HG03439 (cell line): ENCODE results near the gene CTAG2.
"Not testable (repeated sequence)": the region's sequence is repeated elsewhere in the genome, so short reads cannot be mapped to it uniquely, and the experiment has no call there.

Experiments used
- ATAC-seq: cut with Tn5 transposase; IDR thresholded peaks from one replicate; pipeline ENCODE4 v1.9.1; 2021; ENCODE audit warnings: mild to moderate bottlenecking, moderate library complexity; ENCODE audit not compliant: unreplicated experiment

Gene CTAG2

DNA sequence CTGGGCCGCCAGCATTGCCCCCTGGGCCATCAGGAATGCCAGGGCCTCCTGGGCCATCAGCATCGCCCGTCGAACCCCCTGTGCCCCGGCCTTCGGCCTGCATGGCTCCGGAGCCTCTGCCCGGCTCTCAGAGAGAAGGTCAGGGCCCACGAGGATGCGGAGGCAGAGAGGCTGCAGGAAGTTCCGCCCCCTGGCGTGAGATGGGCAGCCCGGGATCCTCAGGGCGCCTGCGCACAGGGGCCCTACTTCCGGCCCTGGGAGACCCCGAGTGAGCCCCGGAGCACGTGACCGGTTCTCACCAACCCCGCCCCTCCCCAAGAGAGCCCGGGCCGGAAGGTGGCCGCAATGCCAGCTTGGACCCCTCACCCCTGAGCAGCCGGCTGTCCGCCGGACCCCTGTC, at the start of gene CTAG2:
Gene CTAG2 (minus strand): TSS at position 167 of the 400 bp plus-strand sequence. CDS start 64 bp downstream, at position 103.
- not testable (repeated sequence) for ATAC-seq

DNA sequence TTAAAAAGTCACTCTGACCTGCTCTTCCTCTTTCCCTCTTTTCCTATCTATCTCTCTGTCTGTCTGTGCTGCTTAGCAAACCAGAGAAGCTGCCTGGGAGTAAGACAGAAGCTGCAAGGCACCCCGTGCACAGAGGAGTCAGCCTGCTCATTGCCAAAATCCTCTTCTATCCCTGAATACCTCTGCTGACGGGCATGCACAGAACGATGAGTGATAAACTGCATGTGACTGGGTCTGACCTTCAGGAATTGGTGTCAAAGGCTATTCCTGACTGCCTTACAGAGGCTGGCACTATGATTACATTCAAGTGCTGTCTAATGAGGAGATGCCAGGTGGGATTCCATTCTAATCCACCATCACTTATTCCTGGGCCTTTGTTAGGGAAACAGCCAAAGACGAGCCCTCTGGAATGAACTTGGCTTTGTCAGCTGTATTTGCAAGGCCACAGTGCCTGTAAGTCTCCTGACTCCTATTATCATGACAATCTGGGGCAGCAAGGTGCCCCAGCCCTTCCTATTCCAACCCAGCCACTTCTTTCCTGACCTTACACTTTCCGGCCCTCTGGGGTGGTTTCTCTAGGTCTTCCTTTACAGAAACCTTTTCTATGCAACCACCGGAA, 45.4 kb upstream of the CTAG2 start:
- no peak for ATAC-seq

DNA sequence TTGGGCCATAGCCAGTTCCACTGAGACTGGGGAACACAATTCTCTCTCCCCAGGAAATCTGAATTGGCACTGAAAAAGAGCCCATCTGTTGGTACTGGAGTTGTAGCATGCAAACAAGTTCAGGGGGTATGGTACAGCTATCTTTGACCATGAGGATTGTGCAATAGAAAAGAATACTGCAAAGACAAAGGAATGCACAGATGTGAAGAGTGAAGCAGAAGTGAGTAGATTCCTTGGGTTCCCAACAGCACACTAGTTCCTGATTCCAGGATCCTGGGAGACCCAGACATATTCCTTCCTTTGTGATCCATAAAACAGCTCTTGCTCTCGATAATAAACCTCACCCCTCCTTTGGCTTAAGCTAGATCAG, 43.3 kb upstream of the CTAG2 start:
- no peak for ATAC-seq

DNA sequence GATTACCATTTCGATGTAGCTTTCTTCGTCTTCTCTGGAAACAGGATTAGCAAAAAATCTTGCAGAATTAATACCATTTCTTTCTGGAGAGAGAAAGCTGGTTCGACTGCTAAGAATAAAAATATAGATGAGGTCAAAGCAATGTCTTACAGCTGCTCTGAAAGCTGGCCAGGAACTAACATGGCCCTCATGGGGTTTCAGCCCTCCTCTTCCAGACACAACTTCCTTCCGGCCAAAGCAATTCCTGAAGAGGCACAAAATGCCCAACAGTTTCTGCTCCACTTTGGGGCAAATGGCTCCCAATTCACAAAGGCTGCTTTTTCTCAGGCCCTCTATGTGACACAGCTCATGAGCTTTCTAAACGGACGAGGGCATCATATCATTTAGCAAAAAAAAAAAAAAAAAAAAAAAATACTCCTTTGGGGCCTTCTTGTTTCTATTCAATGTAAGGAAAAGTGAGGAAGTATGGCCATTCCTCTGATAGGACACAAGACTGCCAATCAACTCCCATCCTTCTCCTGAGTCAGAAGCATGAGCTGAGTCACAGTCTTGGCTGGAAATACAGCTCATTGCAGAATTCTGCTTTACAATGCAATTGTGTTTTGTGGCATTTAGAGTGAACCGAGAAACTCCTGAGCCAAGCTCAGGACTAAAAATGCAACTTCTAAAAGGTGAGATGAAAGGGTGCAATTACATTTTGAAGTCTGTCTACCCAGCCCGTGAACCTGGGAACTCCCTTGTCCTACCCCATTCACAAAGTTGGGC, 42.7 kb upstream of the CTAG2 start:
- no peak for ATAC-seq

DNA sequence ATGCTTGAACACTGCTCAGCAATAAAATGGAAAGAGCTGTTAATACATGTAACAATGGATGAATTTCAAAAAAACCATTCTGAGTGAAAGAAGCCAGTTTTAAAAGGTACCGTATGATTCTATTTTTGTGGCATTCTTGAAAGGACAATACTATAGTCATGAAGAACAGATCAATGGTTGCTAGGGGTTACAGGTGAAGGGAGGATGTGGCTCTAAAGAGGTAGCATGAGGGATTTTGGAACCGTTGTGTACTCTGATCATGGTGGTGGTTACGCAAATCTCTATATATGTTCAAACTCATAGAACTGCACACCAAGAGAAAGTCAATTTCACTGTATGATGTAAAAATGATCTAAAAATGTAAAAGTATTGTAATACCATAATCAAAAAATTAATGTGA, 40.0 kb upstream of the CTAG2 start:
- ATAC-seq: no peak

DNA sequence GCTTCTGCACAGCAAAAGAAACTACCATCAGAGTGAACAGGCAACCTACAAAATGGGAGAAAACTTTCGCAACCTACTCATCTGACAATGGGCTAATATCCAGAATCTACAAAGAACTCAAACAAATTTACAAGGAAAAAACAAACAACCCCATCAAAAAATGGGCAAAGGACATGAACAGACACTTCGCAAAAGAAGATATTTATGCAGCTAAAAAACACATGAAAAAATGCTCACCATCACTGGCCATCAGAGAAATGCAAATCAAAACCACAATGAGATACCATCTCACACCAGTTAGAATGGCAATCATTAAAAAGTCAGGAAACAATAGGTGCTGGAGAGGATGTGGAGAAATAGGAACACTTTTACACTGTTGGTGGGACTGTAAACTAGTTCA, 37.1 kb upstream of the CTAG2 start:
- ATAC-seq: not testable (repeated sequence)

DNA sequence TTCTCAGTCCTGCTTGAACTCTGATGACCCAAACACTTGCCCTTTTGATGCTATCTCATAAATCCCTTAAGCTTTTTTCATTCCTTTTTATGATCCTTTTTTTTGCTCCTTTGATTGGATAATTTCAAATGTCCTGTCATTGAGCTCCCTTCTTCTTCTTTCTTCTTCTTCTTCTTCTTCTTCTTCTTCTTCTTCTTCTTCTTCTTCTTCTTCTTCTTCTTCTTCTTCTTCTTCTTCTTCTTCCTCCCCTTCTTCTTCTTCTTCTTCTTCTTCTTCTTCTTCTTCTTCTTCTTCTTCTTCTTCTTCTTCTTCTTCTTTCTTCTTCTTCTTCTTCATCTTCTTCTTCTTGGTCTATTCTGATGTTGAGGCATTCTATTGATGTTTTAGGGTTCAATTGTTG, 18.7 kb upstream of the CTAG2 start:
- ATAC-seq: not testable (repeated sequence)

DNA sequence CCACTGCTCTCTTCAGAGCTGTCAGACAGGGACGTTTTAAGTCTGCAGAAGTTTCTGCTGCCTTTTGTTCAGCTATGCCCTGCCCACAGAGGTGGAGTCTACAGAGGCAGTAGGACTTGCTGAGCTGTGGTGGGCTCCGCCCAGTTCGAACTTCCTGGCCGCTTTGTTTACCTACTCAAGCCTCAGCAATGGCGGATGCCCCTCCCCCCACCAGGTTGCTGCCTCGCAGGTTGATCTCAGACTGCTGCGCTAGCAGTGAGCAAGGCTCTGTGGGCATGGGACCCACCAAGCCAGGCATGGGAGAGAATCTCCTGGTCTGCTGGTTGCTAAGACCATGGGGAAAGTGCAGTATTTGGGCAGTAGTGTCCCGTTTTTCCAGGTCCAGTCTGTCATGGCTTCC, 17.5 kb upstream of the CTAG2 start:
- ATAC-seq: not testable (repeated sequence)

DNA sequence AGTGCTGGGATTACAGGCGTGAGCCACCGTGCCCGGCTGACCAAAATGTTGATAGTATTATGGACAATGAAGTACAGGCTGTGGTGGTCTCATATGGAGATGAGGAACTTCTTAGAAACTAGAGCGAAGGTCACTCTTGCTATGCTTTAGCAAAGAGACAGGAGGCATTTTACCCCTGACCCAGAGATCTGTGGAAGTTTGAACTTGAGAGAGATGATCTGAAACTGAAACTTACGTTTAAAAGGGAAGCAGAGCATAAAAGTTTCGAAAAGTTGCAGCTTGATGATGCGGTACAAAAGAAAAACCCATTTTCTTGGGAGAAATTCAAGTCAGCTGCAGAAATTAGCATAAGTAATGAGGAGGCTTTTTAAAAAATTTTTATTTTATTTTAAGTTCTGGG, 8.5 kb upstream of the CTAG2 start:
- no peak for ATAC-seq

DNA sequence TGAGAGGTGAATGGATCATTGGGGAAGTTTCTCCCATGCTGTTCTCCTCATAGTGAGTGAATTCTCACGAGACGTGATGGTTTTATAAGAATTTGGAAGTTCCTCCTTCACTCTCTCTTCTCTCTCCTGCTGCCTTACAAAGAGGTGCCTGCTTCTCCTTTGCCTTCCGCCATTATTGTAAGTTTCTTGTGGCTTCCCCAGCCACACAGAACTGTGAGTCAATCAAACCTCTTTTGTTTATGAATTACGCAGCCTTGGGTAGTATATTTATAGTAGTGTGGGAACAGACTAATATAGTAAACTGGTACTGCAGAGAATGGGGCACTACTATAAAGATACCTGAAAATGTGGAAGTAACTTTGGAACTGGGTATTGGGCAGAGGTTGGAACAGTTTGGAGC, 7.8 kb upstream of the CTAG2 start:
- ATAC-seq: no peak

DNA sequence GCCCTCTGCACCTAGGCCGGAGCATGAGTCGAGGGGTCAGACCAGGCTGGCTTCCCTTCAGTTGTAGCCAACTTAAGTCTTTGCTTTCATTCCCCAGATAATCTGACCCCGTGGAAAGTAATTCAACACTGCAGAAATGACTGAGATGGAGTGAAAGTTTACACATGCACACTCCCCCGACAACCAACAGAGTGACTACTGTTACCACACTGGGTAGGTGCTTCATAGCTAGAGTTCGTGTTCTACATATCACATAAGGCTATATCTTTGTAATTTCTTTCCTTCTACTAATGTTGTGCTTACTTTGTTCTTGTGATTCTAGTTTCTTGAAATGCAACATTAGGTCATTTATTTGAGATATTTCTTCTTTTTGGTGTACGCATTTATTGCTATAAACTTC, 7.2 kb upstream of the CTAG2 start:
- no peak for ATAC-seq

DNA sequence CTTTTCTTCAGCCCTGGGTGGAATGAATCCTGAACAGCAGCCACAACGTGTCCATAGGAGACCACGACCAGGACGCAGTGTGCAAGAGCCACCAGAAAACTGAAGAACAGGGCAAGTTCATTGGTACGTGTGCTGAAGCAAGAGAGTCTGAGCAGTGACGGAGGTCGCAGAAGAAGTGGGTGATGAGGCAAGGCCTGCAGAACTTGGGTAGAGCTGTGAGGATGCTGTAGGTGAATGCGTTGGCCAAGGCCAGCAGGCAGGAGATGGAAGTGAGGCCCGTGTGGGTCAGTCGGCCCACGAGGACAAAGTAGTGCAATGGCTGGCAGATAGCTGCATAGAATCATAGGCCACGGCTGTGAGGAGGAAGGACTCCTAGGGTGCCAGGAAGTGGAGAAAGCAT, 5.6 kb upstream of the CTAG2 start:
- no peak for ATAC-seq

DNA sequence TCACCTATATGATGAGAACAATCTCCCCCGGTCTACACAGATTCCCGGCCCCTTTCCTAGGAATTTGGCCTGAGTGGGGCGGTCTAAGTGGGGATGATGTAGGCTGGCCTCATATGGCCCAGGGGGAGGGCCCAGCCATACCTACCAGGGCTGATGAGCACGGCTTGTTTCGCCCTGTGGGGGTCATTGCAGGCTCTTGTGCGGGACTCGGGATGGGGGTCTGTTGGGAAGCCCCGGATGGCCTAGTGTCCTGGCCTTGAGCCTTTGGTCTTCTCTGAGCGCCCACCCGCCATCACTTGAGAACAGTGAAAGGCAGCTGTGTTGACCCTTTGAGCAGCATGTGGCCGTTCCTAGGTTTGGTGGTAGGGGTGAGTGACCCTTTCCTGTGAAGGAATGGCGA, 4.8 kb upstream of the CTAG2 start:
- no peak for ATAC-seq

DNA sequence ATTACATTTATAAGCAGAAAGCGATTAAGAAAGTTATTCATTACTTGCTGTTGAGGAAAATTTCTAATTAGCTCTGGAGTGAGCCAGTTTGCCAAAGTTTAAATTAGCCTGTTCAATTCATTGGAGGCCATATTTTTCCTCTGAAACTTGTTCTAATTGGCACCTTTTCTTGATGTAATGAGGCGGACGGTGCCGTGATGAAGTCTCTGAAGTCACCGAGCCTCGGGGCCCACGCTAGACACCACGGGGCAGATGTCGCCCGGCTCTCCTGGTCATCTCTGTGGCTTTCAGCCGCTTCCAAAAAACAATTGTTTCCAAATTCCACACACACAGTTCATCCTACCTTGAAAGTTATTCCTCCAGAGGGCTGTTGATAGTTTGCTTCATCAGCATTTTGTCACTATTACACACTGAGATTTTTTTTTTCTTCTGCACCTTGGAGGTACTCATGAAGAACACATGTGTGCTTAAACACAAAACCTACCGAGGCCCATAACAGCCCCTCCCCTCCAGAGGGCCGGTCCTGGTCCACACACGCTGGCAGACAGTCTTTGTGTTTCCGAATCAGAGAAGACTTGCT, 3.9 kb upstream of the CTAG2 start:
- ATAC-seq: no peak

DNA sequence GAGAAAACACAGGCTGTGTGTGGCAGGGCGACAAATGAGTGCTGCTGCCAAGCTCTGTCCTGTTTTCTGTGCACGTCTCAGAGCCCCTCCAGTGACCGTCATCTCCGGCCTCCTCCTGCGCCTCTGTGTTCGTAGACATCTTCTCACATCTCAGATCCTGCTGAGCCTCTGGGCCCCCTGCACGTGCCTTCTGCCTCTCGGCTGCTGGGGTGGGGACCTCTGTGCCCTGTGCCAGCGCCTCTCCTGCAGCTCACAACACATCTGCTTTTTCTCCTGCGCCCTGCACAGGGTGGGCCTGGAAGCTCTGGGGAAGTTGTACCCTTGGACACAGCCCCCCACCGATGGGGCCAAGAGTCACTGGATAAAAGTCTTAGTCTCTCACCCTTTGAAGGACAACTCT, 2.4 kb upstream of the CTAG2 start:
- no peak for ATAC-seq

DNA sequence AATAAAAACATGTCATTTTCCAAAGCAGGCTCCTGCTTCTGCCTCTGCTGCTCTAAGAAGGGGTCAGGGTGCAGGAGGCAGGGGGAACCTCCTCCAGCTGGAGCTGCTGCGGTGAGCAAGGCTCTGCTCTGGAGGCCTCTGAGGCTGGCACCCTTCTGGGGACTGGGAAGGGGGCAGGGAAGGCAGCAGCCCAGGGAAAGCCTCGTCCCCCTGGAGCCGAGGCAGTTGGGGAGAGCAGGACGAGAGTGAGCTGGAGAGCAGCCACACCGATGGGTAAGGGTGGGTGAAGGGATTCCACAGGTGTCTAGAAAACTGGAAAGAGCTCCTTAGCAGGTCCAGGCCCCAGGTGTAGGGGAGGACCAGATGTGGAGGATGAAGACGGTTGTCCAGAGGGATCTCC, 2.0 kb upstream of the CTAG2 start:
- no peak for ATAC-seq

DNA sequence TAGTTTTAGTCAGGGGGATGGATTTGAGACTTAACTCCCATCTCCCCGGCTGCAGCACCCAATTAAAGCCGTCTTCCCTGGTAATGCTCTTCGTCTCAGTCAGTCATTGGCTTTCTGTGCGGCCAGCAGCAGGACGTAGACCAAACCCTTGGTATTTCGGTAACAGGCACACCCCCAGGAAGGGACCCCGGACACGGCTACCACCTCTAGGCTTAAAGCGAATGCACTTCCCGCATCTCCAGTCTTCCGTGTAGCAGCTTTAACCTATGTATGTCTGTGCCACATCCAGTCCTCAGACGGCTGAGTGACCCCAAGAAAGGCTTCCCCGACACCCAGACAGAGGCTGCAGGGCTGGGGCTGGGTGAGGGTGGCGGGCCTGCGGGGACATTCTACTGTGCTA, 1.5 kb upstream of the CTAG2 start:
- ATAC-seq: no peak

DNA sequence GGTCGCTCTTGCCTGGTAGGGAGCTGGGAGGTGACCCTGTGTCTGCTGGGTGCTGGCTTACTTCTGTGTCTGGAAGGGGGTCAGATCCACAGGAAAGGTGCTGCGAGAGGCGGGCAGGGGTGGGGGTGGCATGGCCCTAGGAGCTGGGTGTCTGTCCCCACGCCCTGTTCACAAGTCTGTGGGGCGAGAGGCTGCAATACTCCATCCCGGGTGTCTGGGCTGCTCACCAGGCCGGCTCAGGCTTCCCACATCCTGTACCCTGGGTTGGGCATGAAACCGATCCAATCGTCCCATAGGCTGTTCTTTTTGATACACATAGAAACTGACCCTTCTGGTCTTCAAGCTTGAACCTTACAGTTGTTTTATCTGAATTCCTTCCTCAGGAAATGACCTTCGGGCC, 993 bp upstream of the CTAG2 start:
- ATAC-seq: no peak

DNA sequence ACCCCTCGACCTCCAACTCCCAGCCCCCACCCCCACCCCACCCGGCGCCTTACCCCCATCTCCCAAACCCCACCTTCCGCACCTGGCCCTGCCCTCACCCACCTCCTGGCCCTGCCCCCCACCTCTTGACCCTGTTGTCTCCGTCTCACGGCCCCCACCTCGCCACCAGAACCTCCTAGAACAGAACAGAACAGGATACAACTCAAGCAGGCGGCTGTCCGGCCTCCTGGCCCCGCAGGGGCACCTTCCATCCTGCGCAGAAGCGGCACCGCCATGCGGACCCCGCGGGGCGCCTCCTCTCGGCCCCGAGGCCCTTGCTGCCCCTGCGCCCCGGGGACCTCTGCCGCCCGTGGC, 354 bp downstream of the CTAG2 start:
- ATAC-seq: no peak

DNA sequence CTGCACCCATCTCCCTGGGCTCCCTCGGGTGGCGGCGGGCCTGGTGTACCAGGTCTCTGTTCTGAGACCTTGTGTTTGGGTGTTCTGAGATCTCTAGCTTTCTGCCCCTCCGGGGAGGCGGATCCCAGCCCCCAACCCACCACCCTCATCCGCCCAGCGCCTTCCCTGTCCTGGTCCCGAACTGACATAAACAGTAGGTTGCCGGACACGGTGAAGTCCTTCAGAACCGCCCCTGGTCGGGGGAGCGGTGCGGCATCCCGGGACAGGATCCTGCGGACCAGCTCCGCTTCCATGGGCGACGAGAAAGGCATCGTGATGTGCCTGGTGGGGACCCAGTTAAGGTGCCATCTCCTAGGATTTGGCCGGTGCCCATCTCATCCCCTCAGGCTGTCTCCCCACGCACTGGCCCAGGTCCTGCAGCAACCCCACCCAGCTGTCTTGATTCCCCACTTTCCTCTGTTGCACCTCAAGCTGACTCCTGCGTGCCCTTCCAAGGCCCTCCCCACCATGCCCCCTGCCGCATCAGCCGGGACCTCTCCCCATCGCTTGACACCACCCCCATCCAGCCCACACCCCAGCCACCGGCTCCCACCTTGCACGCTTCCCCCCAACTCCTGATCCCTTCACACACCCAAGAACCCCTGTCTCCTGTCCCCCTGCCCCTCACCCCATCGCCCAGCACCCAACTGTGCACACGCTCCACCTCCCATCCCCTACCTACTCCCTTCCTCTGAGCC, 900 bp downstream of the CTAG2 start:
- ATAC-seq: no peak

DNA sequence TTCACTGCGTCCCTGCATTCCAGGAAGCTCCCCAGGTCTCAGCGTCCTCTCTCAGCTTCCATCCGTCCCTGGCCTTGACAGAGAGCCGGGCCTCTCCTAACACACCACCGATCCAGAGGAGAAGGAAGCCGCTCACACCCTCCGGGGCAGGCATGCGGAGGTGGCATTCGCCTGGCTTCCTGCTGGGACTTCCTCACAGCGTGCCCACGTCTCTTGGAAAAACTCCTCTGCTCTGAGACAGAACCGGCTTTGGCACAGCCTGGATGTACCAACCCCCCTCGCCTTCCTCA, 3.2 kb downstream of the CTAG2 start:
- ATAC-seq: no peak
